GM10248 (cell line): ENCODE results near the gene MFSD2A.

Experiments
- CTCF ChIA-PET: fragments of 300-600 bp; sonication (Branson Sonifier 250); formaldehyde crosslinking; extraction: SDS; loops from one replicate; lab custom pipeline; 2021; ENCODE audit warnings: antibody characterized with exemption; lab: Yijun Ruan, JAX
- POLR2A ChIA-PET: fragments of 350-650 bp; sonication (Branson Sonifier 250); formaldehyde crosslinking; extraction: SDS; loops from one replicate; lab custom pipeline; 2020; ENCODE audit warnings: antibody characterized with exemption; lab: Yijun Ruan, JAX
- DNase-seq: peaks from one replicate; pipeline ENCODE4 v3.0.0; 2012; ENCODE audit errors: extremely low spot score
- CTCF ChIP-seq: IDR thresholded peaks from 2 replicates; pipeline ENCODE4 v1.5.1; 2012; ENCODE audit warnings: mild to moderate bottlenecking, low read depth; ENCODE audit errors: extremely low read depth, missing control alignments, control extremely low read depth

Gene MFSD2A

GRCh38 chr1:39938856-39939255, 16.1 kb upstream of the MFSD2A start:
- CTCF ChIA-PET = interaction anchor here (0.9 to 5.1 kb wide), 5 partner anchors 10 to 35 kb away, joined by 3 to 39 read pairs (median 3); no protein-coding TSS in a partner anchor
- DNase-seq = no peak
- POLR2A ChIA-PET = no interaction called here
- TF ChIP-seq CTCF = no peak

- ChIA-PET CTCF (interaction anchor here (1.0 to 5.1 kb wide), 6 partner anchors 8 to 92 kb away, joined by 3 to 39 read pairs (median 4); no protein-coding TSS in a partner anchor), POLR2A (no interaction called here)
- no peak for DNase-seq
- no peak for TF ChIP-seq CTCF
Observed at GRCh38 chr1:39940253-39940652, 14.7 kb upstream of the MFSD2A start.

- POLR2A ChIA-PET = no interaction called here
- CTCF ChIA-PET = interaction anchor here (1.0 to 1.6 kb wide), 3 partner anchors 9 to 91 kb away, joined by 3 to 4 read pairs (median 3); no protein-coding TSS in a partner anchor
- no peak for DNase-seq
- no peak for TF ChIP-seq CTCF
Observed at GRCh38 chr1:39940980-39941871, 13.7 kb upstream of the MFSD2A start.

- no peak for TF ChIP-seq CTCF
- ChIA-PET CTCF (interaction anchor here (0.7 to 2.2 kb wide), 11 partner anchors 10 to 286 kb away, joined by 3 to 8 read pairs (median 3); partner anchors contain the start of gene MYCL), POLR2A (no interaction called here)
- DNase-seq = no peak
Observed at GRCh38 chr1:39943471-39944290, 11.3 kb upstream of the MFSD2A start.

- TF ChIP-seq CTCF = no peak
- ChIA-PET POLR2A (no interaction called here), CTCF (interaction anchor here (1.3 kb wide), 1 partner anchor 9 kb away, joined by 4 read pairs; no protein-coding TSS in a partner anchor)
- DNase-seq = no peak
Observed at GRCh38 chr1:39944410-39945112, 10.4 kb upstream of the MFSD2A start.
